WERI-Rb-1 (cell line): ENCODE data around the gene COLQ.
A peak's percentile ranks its signal among the peaks of the same experiment; 100 is the strongest.

Experiments
- DNase-seq: peaks from one replicate; pipeline ENCODE4 v3.0.0-alpha.2; 2020
- H3K27ac ChIP-seq: fragments of 250-450 bp; sonication (Bioruptor Pico); 2 replicates; pipeline ENCODE4 v1.5.1; 2020; ENCODE audit warnings: mild to moderate bottlenecking, moderate library complexity
- H3K27me3 ChIP-seq: fragments of 250-450 bp; sonication (Bioruptor Pico); 2 replicates; pipeline ENCODE4 v1.5.1; 2021; ENCODE audit warnings: mild to moderate bottlenecking, low read depth, moderate library complexity; ENCODE audit not compliant: insufficient read depth, severe bottlenecking
- H3K36me3 ChIP-seq: fragments of 250-450 bp; sonication (Bioruptor Pico); 2 replicates; pipeline ENCODE4 v1.5.1; 2020; ENCODE audit warnings: mild to moderate bottlenecking, moderate library complexity
- H3K4me3 ChIP-seq: 2 replicates; pipeline ENCODE4 v1.5.1; 2011; ENCODE audit warnings: low read depth, mild to moderate bottlenecking, control low read depth, low read length
- H3K9me3 ChIP-seq: fragments of 250-450 bp; sonication (Bioruptor Pico); 2 replicates; pipeline ENCODE4 v1.5.1; 2021; ENCODE audit warnings: mild to moderate bottlenecking, moderate library complexity; ENCODE audit not compliant: severe bottlenecking
- TF ChIP-seq, protein P1 (sequence below): IDR thresholded peaks from 2 replicates; pipeline ENCODE4 v1.5.1; 2011; ENCODE audit warnings: low read depth, mild to moderate bottlenecking, control low read depth, inconsistent platforms, low read length

Gene COLQ

DNA sequence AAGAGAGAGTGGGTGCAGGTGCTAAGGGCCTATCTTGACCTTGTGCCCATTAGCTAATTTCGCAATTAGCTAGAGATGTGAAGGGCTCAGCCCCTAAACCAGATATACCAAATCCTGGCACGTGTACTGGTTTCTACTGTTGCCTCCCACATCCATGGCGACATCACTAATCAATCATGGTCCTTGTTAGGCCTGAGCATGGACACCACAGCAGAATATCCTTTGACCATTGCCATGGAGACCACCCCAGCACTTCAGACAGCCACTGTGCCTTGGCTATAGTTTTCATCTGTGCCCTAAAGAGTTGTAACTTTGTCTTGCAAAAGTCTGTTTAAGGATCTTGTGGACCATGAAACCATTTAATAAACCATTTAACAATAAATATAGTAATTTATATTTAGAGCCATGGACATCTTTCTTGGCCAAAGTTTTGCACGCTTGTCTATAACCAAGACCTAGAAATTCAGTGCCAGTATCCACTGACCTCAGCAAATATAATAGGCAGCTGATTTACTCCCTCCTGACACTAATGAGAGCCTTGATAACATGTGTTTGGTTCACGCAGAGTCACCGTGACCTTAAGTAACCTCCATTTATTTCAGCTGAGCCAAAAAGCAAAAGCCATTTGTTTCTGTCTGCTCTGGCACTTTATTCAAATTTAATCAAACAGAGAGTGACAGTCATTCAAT lies 43.4 kb downstream of the COLQ start:
- no peak overlapping the region for H3K27ac ChIP-seq
- no peaks in the 10 kb centered on the region for H3K27me3 ChIP-seq
- H3K36me3 ChIP-seq = no peaks in the 10 kb centered on the region
- no peak overlapping the region for H3K4me3 ChIP-seq
- DNase-seq = no peak
- TF ChIP-seq, protein P1, sequence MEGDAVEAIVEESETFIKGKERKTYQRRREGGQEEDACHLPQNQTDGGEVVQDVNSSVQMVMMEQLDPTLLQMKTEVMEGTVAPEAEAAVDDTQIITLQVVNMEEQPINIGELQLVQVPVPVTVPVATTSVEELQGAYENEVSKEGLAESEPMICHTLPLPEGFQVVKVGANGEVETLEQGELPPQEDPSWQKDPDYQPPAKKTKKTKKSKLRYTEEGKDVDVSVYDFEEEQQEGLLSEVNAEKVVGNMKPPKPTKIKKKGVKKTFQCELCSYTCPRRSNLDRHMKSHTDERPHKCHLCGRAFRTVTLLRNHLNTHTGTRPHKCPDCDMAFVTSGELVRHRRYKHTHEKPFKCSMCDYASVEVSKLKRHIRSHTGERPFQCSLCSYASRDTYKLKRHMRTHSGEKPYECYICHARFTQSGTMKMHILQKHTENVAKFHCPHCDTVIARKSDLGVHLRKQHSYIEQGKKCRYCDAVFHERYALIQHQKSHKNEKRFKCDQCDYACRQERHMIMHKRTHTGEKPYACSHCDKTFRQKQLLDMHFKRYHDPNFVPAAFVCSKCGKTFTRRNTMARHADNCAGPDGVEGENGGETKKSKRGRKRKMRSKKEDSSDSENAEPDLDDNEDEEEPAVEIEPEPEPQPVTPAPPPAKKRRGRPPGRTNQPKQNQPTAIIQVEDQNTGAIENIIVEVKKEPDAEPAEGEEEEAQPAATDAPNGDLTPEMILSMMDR = no peak
- no peaks in the 10 kb centered on the region for H3K9me3 ChIP-seq

DNA sequence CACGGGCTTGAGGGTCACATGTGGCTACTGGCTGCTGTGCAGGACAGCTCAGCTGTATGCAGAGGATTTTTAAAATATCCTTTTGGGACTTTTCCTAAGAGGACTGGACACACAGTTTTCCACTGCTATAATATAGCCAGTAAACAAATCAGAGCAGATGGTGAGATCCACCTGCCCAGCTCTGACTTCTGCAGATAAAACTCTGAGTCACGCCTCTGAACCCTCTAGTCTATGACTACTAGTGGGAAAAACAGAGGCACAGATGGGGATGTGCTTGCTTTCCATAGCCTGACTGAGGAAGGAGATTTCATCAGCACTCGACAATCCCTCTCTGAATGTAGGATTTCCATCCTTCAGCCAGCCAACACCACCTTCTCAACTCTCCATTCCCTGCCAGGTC lies 45.1 kb downstream of the COLQ start:
- DNase-seq = peak; percentile 64
- no peak overlapping the region for H3K4me3 ChIP-seq

DNA sequence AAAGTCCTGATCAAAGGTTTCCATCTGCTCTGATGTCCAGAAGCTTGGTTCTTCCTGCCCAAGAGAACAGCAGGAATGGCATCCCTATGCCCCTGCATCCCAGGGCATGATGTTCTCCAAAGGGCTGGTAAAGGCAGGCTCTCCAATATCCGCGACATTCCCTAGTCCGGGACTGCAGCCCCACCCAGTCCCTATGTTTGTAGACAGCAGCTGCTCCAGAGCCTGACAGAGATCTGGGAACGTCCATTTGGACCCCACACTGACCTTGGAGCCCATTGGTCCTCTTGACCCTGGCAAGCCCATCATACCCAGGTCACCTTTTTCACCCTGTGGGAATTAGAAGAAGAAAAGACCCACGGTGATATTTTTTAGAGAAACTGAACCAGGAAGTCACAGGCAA lies 46.3 kb downstream of the COLQ start:
- Histone ChIP-seq H3K4me3 (no peak overlapping the region), H3K9me3 (no peaks in the 10 kb centered on the region), H3K27ac (no peak overlapping the region), H3K36me3 (no peaks in the 10 kb centered on the region), H3K27me3 (no peaks in the 10 kb centered on the region)
- DNase-seq = no peak
- TF ChIP-seq, protein P1 = no peak

More for the DNA sequence above, 45.1 kb downstream of the COLQ start:
- Histone ChIP-seq H3K27me3 (no peaks in the 10 kb centered on the region), H3K9me3 (no peaks in the 10 kb centered on the region), H3K36me3 (no peaks in the 10 kb centered on the region), H3K27ac (peak overlapping the region; percentile 79)
- TF ChIP-seq, protein P1 = no peak

DNA sequence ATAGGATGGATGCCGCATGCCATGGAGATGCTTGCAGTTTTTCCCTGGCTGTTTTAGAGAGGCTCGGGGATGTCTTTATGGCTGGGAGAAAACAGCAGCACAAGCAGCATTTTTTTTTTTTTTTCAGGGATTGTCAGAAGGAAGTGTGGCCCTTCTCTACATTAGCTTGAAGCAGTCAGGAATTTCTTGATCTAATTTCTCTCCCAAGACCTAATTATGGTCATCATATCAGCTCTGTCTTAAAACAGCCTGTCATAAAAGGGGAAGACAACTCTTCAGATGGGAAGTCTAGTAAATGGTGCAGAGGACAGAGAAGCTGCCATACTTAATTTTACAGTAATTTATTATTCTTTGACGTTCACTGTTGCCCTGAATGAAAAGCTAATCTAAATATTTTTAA lies 49.6 kb downstream of the COLQ start:
- Histone ChIP-seq H3K4me3 (no peak overlapping the region), H3K9me3 (no peaks in the 10 kb centered on the region), H3K27me3 (no peaks in the 10 kb centered on the region), H3K36me3 (no peaks in the 10 kb centered on the region), H3K27ac (no peak overlapping the region)
- no peak for DNase-seq
- TF ChIP-seq, protein P1 = no peak

DNA sequence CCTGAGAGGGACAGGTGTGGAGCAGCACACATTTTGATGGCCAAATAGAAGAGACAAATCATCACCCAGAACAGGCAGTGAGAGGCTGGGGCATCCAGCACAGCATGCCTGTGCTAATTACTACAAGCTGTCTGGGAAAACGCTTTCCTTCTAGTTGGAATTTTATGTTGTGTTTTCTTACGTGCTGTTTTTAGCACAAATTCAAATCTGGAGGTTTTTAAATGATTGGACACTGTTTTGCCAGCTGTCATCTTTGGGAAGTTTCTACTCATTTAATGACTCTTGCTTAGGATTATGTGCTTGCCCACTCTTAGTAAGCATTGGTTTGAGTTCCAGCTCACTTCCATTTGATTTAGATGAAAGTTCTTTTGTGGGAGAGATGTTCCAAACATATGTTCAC lies 50.7 kb downstream of the COLQ start:
- Histone ChIP-seq H3K4me3 (no peak overlapping the region), H3K9me3 (no peaks in the 10 kb centered on the region), H3K27me3 (no peaks in the 10 kb centered on the region), H3K27ac (no peak overlapping the region), H3K36me3 (no peaks in the 10 kb centered on the region)
- TF ChIP-seq, protein P1 = no peak
- no peak for DNase-seq

DNA sequence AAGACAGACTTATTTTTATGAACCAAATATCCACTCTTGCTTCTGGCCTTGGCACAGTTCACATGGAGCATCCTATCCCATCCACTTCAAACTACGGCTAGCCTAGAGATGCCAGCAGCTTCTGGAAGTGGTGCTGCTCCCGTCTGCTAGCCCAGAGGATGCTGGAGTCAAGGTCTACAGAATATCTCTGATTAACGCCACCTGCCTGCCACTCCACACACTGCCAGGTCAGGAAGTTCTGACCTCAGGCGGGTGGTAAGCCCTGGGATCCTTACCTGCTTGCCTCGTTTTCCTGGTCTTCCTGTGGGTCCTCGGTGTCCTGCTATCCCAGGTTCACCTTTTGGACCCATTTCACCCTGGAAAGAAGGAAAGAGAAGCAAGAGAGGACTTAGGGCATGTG lies 51.2 kb downstream of the COLQ start:
- TF ChIP-seq, protein P1 = 0 out of 2 replicates have a peak, but pooled peaks have one; percentile 16
- DNase-seq = no peak
- Histone ChIP-seq H3K4me3 (no peak overlapping the region), H3K9me3 (no peaks in the 10 kb centered on the region), H3K36me3 (no peaks in the 10 kb centered on the region), H3K27ac (no peak overlapping the region), H3K27me3 (no peaks in the 10 kb centered on the region)
